Liver (tissue), 9 donors: ENCODE results near the gene LRRC26. TPM values are rescaled to one million over a fixed set of nuclear protein-coding genes. Genes with fewer than 3 reads are reported as not detected.

Source experiments
- DNase-seq: peaks from one replicate; pipeline ENCODE4 v3.0.0-alpha.2; 2017; ENCODE audit warnings: low spot score
- H3K27ac ChIP-seq, 2 donors: one replicate each; pipeline ENCODE4 v1.7.0; 2013; ENCODE audit warnings: inconsistent platforms in 2 of 2, low read length in 2 of 2, control low read depth in 1 of 2, low read depth in 1 of 2, mild to moderate bottlenecking in 1 of 2
- H3K27me3 ChIP-seq, 4 donors: one replicate each; pipeline versions ENCODE4 v1.6.1 to v1.7.0; 2013; ENCODE audit warnings: low read length in 3 of 4, inconsistent platforms in 1 of 4, mild to moderate bottlenecking in 1 of 4, moderate library complexity in 1 of 4; ENCODE audit not compliant: control insufficient read depth in 4 of 4, insufficient read depth in 4 of 4
- H3K36me3 ChIP-seq, 4 donors: one replicate each; pipeline versions ENCODE4 v1.6.1 to v1.7.0; 2013; ENCODE audit warnings: low read length in 3 of 4, mild to moderate bottlenecking in 3 of 4, low read depth in 1 of 4, moderate library complexity in 1 of 4; ENCODE audit not compliant: control insufficient read depth in 4 of 4, insufficient read depth in 3 of 4
- H3K4me1 ChIP-seq, 4 donors: one replicate each; pipeline versions ENCODE4 v1.6.1 to v1.7.0; 2013; ENCODE audit warnings: low read length in 3 of 4, mild to moderate bottlenecking in 3 of 4, moderate library complexity in 1 of 4; ENCODE audit not compliant: control insufficient read depth in 4 of 4, insufficient read depth in 4 of 4
- H3K4me3 ChIP-seq, 3 donors: one replicate each; pipeline versions ENCODE4 v1.6.1 to v1.7.0; 2013; ENCODE audit warnings: low read length in 3 of 3, control low read depth in 1 of 3, low read depth in 1 of 3, mild to moderate bottlenecking in 1 of 3
- H3K9ac ChIP-seq, 2 donors: one replicate each; pipeline ENCODE4 v1.7.0; 2013; ENCODE audit warnings: low read length in 2 of 2, mild to moderate bottlenecking in 2 of 2, moderate library complexity in 2 of 2, control low read depth in 1 of 2, low read depth in 1 of 2
- H3K9me3 ChIP-seq, 4 donors: one replicate each; pipeline versions ENCODE4 v1.6.1 to v1.7.0; 2013; ENCODE audit warnings: low read length in 3 of 4; ENCODE audit not compliant: control insufficient read depth in 4 of 4
- EGR1 ChIP-seq, 2 donors: IDR thresholded peaks; 2 replicates each; pipeline ENCODE4 v1.6.1; 2016 to 2018; ENCODE audit warnings: antibody characterized with exemption in 2 of 2, low read depth in 2 of 2
- FOXA1 ChIP-seq: IDR thresholded peaks from 2 replicates; pipeline ENCODE4 v1.6.1; 2016; ENCODE audit warnings: antibody characterized with exemption
- FOXA2 ChIP-seq: IDR thresholded peaks from 2 replicates; pipeline ENCODE4 v1.6.1; 2016; ENCODE audit warnings: antibody characterized with exemption
- GABPA ChIP-seq, 2 donors: IDR thresholded peaks in 1 of 2; conservative IDR thresholded peaks in 1 of 2; 2 replicates each; pipeline ENCODE4 v1.6.1; 2016; ENCODE audit warnings: antibody characterized with exemption in 2 of 2, mild to moderate bottlenecking in 1 of 2, moderate library complexity in 1 of 2
- HNF4A ChIP-seq, 2 donors: conservative IDR thresholded peaks; 2 replicates each; pipeline ENCODE4 v1.6.1; 2016; ENCODE audit warnings: antibody characterized with exemption in 2 of 2, mild to moderate bottlenecking in 2 of 2
- HNF4G ChIP-seq: IDR thresholded peaks from 2 replicates; pipeline ENCODE4 v1.6.1; 2016; ENCODE audit warnings: antibody characterized with exemption
- JUND ChIP-seq, 2 donors: IDR thresholded peaks; 2 replicates each; pipeline ENCODE4 v1.6.1; 2016; ENCODE audit warnings: antibody characterized with exemption in 2 of 2
- NR2F2 ChIP-seq: IDR thresholded peaks from 2 replicates; pipeline ENCODE4 v1.6.1; 2016; ENCODE audit warnings: antibody characterized with exemption
- RAD21 ChIP-seq, 2 donors: IDR thresholded peaks; 2 replicates each; pipeline ENCODE4 v1.6.1; 2016; ENCODE audit warnings: antibody characterized with exemption in 2 of 2, mild to moderate bottlenecking in 2 of 2
- REST ChIP-seq: IDR thresholded peaks from 2 replicates; pipeline ENCODE4 v1.6.1; 2016; ENCODE audit warnings: antibody characterized with exemption, mild to moderate bottlenecking
- RXRA ChIP-seq, 2 donors: IDR thresholded peaks; 2 replicates each; pipeline ENCODE4 v1.6.1; 2017 to 2018; ENCODE audit warnings: antibody characterized with exemption in 2 of 2, mild to moderate bottlenecking in 1 of 2
- SP1 ChIP-seq: IDR thresholded peaks from 2 replicates; pipeline ENCODE4 v1.6.1; 2018; ENCODE audit warnings: antibody characterized with exemption, mild to moderate bottlenecking
- TAF1 ChIP-seq: conservative IDR thresholded peaks from 2 replicates; pipeline ENCODE4 v1.6.1; 2016; ENCODE audit warnings: antibody characterized with exemption, mild to moderate bottlenecking
- YY1 ChIP-seq: IDR thresholded peaks from 2 replicates; pipeline ENCODE4 v1.6.1; 2016; ENCODE audit warnings: antibody characterized with exemption, mild to moderate bottlenecking
- ZBTB33 ChIP-seq: IDR thresholded peaks from 2 replicates; pipeline ENCODE4 v1.6.1; 2016; ENCODE audit warnings: antibody characterized with exemption
- whole genome bisulfite sequencing: extraction: QIAGEN DNeasy Blood & Tissue Kit; methylation state at CpG from one replicate; pipeline ENCODE4 v1.1.7; 2013; 5-methylcytosine and 5-hydroxymethylcytosine counted together
- polyA plus RNA-seq, 2 donors: library from polyadenylated mRNA; stranded (reverse) in 1 of 2; unstranded in 1 of 2; fragments of 200-250 nt in 1 of 2; fragments of >200 nt in 1 of 2; fragmentation: Nextera tagmentation in 1 of 2; extraction: Ambion mirVana in 1 of 2; gene quantifications; one replicate each; pipeline versions ENCODE4 v1.2.1 to v1.2.3, GENCODE V29; 2013 to 2015
- total RNA-seq, 2 donors: library from RNA; depleted of rRNA; stranded (reverse); fragments of >200 nt; gene quantifications; one replicate each; pipeline ENCODE4 v1.2.3, GENCODE V29; 2014
- TF ChIP-seq, protein P1 (sequence below): fragments of 150-350 bp; IDR thresholded peaks from 2 replicates; pipeline ENCODE4 v1.5.1; 2017; ENCODE audit warnings: improper control_type of control experiment, low read depth, low read length; ENCODE audit not compliant: missing input control
- TF ChIP-seq, protein P2 (sequence below): IDR thresholded peaks from 2 replicates; pipeline ENCODE4 v1.6.1; 2016; ENCODE audit warnings: antibody characterized with exemption
- donor health status: healthy.
- donor health status: healthy.
- donor health status: healthy.
- donor health status: healthy.
- donor health status: healthy.

Gene LRRC26
- total and polyA plus RNA-seq, 4 donors = 0.09 to 0.17 TPM; not detected in 2

GRCh38 chr9:137175345-137175961 lies 5.6 kb upstream of the LRRC26 start:
- Histone ChIP-seq H3K9me3 (no peaks in the 10 kb centered on the region), H3K9ac (no peak overlapping the region), H3K4me1 (no peaks in the 10 kb centered on the region), H3K27me3 (peaks cover 0 to 1% (median 0%) of the 10 kb centered on the region in 4 donors), H3K27ac (no peak overlapping the region), H3K4me3 (no peak overlapping the region), H3K36me3 (peaks cover 4 to 21% (median 9%) of the 10 kb centered on the region in 4 donors)
- DNase-seq = no peak
- WGBS = 48% methylated on average over 33 of the region's 33 CpGs
- TF ChIP-seq, protein P1, sequence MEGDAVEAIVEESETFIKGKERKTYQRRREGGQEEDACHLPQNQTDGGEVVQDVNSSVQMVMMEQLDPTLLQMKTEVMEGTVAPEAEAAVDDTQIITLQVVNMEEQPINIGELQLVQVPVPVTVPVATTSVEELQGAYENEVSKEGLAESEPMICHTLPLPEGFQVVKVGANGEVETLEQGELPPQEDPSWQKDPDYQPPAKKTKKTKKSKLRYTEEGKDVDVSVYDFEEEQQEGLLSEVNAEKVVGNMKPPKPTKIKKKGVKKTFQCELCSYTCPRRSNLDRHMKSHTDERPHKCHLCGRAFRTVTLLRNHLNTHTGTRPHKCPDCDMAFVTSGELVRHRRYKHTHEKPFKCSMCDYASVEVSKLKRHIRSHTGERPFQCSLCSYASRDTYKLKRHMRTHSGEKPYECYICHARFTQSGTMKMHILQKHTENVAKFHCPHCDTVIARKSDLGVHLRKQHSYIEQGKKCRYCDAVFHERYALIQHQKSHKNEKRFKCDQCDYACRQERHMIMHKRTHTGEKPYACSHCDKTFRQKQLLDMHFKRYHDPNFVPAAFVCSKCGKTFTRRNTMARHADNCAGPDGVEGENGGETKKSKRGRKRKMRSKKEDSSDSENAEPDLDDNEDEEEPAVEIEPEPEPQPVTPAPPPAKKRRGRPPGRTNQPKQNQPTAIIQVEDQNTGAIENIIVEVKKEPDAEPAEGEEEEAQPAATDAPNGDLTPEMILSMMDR = peak; percentile 2
- TF ChIP-seq ZBTB33 = no peak
- no peak for TF ChIP-seq REST
- TF ChIP-seq TAF1 = no peak
- TF ChIP-seq, protein P2, sequence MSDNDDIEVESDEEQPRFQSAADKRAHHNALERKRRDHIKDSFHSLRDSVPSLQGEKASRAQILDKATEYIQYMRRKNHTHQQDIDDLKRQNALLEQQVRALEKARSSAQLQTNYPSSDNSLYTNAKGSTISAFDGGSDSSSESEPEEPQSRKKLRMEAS = no peak

GRCh38 chr9:137174722-137175293 lies 5.0 kb upstream of the LRRC26 start:
- H3K9me3 ChIP-seq = no peaks in the 10 kb centered on the region
- H3K27me3 ChIP-seq = peaks cover 3 to 5% (median 4%) of the 10 kb centered on the region in 4 donors
- H3K4me1 ChIP-seq = peaks cover under 1 to 4% (median 3%) of the 10 kb centered on the region in 4 donors
- no peak overlapping the region for H3K9ac ChIP-seq
- no peak overlapping the region for H3K27ac ChIP-seq
- WGBS = 53% methylated on average over 34 of the region's 34 CpGs
- H3K36me3 ChIP-seq = peaks cover 2 to 15% (median 6%) of the 10 kb centered on the region in 4 donors
- DNase-seq = no peak
- H3K4me3 ChIP-seq = no peak overlapping the region
- TF ChIP-seq HNF4A (conservative IDR thresholded peaks at IDR 0.05) (no peak), NR2F2 (no peak), FOXA1 (no peak), RAD21 (IDR thresholded peaks at IDR 0.05) (no peak), YY1 (no peak), REST (no peak), HNF4G (no peak), SP1 (no peak), FOXA2 (no peak), JUND (IDR thresholded peaks at IDR 0.05) (no peak), GABPA (IDR thresholded peaks at IDR 0.05 in 1 of 2, conservative IDR thresholded peaks at IDR 0.05 in 1 of 2) (no peak), ZBTB33 (no peak), EGR1 (IDR thresholded peaks at IDR 0.05; ENCODE audit: low read depth in 2 of 2) (no peak), RXRA (IDR thresholded peaks at IDR 0.05) (no peak)
- TF ChIP-seq, protein P2 = no peak
